WTC11 (cell line): ENCODE measurements around the gene LDB2.

ENCODE experiments used
- CREB1 ChIP-seq: sonication (generic); formaldehyde crosslinking; IDR thresholded peaks from 2 replicates; pipeline ENCODE4 v1.8.0; 2023; ENCODE audit warnings: mild to moderate bottlenecking, missing genetic modification reagents
- MXD4 ChIP-seq: fragments of 250-450 bp; sonication (Bioruptor Pico); IDR thresholded peaks from 2 replicates; pipeline ENCODE4 v1.8.0; 2021; ENCODE audit warnings: mild to moderate bottlenecking, moderate library complexity, borderline replicate concordance
- MYBL2 ChIP-seq: sonication (generic); formaldehyde crosslinking; IDR thresholded peaks from 2 replicates; pipeline ENCODE4 v1.8.1; 2023; ENCODE audit warnings: mild to moderate bottlenecking, moderate library complexity, missing genetic modification reagents
- NFE2L1 ChIP-seq: sonication (generic); formaldehyde crosslinking; IDR thresholded peaks from 2 replicates; pipeline ENCODE4 v1.8.1; 2023; ENCODE audit warnings: missing genetic modification reagents
- NR2C2 ChIP-seq: sonication (generic); formaldehyde crosslinking; IDR thresholded peaks from 2 replicates; pipeline ENCODE4 v1.8.0; 2022; ENCODE audit warnings: mild to moderate bottlenecking, missing genetic modification reagents
- ZNF138 ChIP-seq: sonication (generic); formaldehyde crosslinking; conservative IDR thresholded peaks from 2 replicates; pipeline ENCODE4 v1.8.1; 2022; ENCODE audit warnings: mild to moderate bottlenecking, moderate library complexity, missing genetic modification reagents
- ZNF232 ChIP-seq: sonication (generic); formaldehyde crosslinking; IDR thresholded peaks from 2 replicates; pipeline ENCODE4 v1.8.0; 2022; ENCODE audit warnings: mild to moderate bottlenecking, missing genetic modification reagents
- ZNF317 ChIP-seq: sonication (generic); formaldehyde crosslinking; IDR thresholded peaks from 2 replicates; pipeline ENCODE4 v1.8.1; 2023; ENCODE audit warnings: low read depth, mild to moderate bottlenecking, moderate library complexity, missing genetic modification reagents, borderline replicate concordance
- ZNF416 ChIP-seq: fragments of 250-450 bp; sonication (Bioruptor Pico); IDR thresholded peaks from 2 replicates; pipeline ENCODE4 v1.9.0; 2021; ENCODE audit warnings: mild to moderate bottlenecking, inconsistent platforms
- TF ChIP-seq, protein P1 (sequence below): fragments of 200-600 bp; IDR thresholded peaks from 2 replicates; pipeline ENCODE4 v1.8.0; 2022; ENCODE audit warnings: antibody characterized with exemption
- TF ChIP-seq, protein P2 (sequence below): sonication (generic); formaldehyde crosslinking; IDR thresholded peaks from 2 replicates; pipeline ENCODE4 v1.8.1; 2023; ENCODE audit warnings: mild to moderate bottlenecking, missing genetic modification reagents, borderline replicate concordance
- TF ChIP-seq, protein P3 (sequence below): sonication (generic); formaldehyde crosslinking; IDR thresholded peaks from 2 replicates; pipeline ENCODE4 v1.8.0; 2022; ENCODE audit warnings: mild to moderate bottlenecking, missing genetic modification reagents
- TF ChIP-seq, protein P4 (sequence below): sonication (generic); formaldehyde crosslinking; IDR thresholded peaks from 2 replicates; pipeline ENCODE4 v1.8.0; 2022; ENCODE audit warnings: mild to moderate bottlenecking, missing genetic modification reagents

DNA sequence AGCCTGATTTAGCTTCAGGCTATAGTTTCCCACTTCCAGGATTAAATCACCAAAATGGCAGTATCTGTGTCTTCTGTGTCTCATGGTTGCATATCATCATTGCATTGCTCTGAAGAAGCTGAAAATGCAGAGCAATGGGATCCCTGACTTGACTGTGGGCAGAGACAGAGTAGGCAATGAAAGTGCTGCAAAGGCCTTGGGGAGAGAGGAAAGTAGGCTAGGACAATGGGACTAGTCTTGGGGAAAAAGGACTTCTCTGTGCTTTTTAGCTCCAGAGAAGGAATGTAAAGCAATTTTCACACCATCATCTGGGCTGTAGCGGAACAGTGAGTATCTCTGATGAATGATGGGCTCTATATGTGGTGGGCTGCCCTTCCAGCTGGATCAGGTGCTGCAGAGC, 202.5 kb downstream of the LDB2 start:
- TF ChIP-seq, protein P1, sequence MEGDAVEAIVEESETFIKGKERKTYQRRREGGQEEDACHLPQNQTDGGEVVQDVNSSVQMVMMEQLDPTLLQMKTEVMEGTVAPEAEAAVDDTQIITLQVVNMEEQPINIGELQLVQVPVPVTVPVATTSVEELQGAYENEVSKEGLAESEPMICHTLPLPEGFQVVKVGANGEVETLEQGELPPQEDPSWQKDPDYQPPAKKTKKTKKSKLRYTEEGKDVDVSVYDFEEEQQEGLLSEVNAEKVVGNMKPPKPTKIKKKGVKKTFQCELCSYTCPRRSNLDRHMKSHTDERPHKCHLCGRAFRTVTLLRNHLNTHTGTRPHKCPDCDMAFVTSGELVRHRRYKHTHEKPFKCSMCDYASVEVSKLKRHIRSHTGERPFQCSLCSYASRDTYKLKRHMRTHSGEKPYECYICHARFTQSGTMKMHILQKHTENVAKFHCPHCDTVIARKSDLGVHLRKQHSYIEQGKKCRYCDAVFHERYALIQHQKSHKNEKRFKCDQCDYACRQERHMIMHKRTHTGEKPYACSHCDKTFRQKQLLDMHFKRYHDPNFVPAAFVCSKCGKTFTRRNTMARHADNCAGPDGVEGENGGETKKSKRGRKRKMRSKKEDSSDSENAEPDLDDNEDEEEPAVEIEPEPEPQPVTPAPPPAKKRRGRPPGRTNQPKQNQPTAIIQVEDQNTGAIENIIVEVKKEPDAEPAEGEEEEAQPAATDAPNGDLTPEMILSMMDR, result no peak
- TF ChIP-seq MYBL2 (CRISPR knock-in tag) (no peak), ZNF138 (CRISPR knock-in tag) (no peak), NR2C2 (CRISPR knock-in tag) (no peak), NFE2L1 (CRISPR knock-in tag) (no peak), CREB1 (no peak), ZNF232 (CRISPR knock-in tag) (no peak), ZNF416 (CRISPR knock-in tag) (no peak), MXD4 (no peak), ZNF317 (no peak)
- TF ChIP-seq, protein P2, sequence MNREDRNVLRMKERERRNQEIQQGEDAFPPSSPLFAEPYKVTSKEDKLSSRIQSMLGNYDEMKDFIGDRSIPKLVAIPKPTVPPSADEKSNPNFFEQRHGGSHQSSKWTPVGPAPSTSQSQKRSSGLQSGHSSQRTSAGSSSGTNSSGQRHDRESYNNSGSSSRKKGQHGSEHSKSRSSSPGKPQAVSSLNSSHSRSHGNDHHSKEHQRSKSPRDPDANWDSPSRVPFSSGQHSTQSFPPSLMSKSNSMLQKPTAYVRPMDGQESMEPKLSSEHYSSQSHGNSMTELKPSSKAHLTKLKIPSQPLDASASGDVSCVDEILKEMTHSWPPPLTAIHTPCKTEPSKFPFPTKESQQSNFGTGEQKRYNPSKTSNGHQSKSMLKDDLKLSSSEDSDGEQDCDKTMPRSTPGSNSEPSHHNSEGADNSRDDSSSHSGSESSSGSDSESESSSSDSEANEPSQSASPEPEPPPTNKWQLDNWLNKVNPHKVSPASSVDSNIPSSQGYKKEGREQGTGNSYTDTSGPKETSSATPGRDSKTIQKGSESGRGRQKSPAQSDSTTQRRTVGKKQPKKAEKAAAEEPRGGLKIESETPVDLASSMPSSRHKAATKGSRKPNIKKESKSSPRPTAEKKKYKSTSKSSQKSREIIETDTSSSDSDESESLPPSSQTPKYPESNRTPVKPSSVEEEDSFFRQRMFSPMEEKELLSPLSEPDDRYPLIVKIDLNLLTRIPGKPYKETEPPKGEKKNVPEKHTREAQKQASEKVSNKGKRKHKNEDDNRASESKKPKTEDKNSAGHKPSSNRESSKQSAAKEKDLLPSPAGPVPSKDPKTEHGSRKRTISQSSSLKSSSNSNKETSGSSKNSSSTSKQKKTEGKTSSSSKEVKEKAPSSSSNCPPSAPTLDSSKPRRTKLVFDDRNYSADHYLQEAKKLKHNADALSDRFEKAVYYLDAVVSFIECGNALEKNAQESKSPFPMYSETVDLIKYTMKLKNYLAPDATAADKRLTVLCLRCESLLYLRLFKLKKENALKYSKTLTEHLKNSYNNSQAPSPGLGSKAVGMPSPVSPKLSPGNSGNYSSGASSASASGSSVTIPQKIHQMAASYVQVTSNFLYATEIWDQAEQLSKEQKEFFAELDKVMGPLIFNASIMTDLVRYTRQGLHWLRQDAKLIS (CRISPR knock-in tag), result no peak
- TF ChIP-seq, protein P3, sequence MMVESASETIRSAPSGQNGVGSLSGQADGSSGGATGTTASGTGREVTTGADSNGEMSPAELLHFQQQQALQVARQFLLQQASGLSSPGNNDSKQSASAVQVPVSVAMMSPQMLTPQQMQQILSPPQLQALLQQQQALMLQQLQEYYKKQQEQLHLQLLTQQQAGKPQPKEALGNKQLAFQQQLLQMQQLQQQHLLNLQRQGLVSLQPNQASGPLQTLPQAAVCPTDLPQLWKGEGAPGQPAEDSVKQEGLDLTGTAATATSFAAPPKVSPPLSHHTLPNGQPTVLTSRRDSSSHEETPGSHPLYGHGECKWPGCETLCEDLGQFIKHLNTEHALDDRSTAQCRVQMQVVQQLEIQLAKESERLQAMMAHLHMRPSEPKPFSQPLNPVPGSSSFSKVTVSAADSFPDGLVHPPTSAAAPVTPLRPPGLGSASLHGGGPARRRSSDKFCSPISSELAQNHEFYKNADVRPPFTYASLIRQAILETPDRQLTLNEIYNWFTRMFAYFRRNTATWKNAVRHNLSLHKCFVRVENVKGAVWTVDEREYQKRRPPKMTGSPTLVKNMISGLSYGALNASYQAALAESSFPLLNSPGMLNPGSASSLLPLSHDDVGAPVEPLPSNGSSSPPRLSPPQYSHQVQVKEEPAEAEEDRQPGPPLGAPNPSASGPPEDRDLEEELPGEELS, result no peak
- TF ChIP-seq, protein P4, sequence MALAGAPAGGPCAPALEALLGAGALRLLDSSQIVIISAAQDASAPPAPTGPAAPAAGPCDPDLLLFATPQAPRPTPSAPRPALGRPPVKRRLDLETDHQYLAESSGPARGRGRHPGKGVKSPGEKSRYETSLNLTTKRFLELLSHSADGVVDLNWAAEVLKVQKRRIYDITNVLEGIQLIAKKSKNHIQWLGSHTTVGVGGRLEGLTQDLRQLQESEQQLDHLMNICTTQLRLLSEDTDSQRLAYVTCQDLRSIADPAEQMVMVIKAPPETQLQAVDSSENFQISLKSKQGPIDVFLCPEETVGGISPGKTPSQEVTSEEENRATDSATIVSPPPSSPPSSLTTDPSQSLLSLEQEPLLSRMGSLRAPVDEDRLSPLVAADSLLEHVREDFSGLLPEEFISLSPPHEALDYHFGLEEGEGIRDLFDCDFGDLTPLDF (CRISPR knock-in tag), result no peak
